GM12892 (cell line): ENCODE results near the gene CCDC40.

Source experiments
- POLR2A ChIP-seq: IDR thresholded peaks from 2 replicates; pipeline ENCODE4 v1.6.1; 2011; ENCODE audit warnings: low read depth, low read length, control low read depth
- POLR2AphosphoS5 ChIP-seq: IDR thresholded peaks from 2 replicates; pipeline ENCODE4 v1.6.1; 2011; ENCODE audit warnings: low read depth, low read length, control low read depth

DNA sequence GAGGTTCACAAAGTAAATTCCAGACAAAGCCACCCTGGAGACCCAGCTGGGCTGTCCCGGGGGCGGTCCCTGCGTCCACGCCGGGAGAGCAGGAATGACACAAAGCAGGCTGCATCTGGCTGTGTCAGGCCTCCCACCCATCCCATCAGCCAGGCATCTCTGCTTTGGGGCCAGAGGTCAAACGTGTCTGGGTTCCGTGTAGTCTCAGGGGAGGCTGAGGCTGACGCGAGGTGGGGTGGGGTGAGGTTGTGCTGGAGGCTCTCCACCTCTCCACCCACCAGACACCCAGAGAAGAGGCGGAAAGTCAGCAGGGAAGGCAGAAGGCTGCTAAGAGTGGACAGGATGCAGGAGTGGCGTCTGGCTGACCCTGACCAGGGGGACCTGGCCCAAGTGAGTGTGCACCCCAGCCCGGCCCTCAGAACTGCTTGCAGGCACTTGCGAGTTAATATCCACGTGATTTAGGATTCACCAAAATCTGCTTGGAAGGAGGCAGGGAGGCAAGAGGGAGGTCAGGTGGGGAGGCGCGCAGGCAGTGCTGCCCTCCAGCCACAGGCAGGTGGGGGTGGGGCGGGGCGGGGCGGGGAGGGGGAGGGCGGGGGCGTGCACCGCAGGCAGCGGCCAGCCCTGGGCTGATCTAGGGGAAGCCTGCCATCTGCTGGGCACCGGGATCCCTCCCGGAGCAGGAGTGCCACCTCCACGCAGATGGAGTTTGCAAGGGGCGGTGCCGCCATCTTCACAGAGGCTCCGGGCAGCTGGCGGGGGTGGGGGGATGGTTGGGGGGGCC, 45.1 kb upstream of the CCDC40 start:
- TF ChIP-seq POLR2A (no peak), POLR2AphosphoS5 (no peak)
